Measurements from ENCODE around the gene TEX48.

DNA sequence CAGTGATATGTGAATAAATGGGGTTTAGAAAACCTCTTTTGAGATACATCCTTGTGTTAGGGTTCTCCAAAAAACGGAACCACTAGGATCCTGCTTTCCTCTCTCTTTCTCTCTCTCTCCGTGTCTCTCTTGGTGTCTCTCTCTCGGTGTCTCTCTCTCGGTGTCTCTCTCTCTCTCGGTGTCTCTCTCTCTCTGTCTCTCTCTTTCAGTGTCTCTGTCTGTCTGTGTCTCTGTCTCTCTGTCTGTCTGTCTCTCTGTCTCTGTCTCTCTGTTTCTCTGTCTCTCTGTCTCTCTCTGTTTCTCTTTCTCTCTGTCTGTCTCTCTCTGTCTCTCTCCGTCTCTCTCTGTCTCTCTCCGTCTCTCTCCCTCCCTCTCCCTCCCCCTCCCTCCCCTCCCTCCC, 7.8 kb upstream of the TEX48 start:
- no peak for TF ChIP-seq POLR2A (IDR thresholded peaks at IDR 0.05)
- TF ChIP-seq, protein P1, sequence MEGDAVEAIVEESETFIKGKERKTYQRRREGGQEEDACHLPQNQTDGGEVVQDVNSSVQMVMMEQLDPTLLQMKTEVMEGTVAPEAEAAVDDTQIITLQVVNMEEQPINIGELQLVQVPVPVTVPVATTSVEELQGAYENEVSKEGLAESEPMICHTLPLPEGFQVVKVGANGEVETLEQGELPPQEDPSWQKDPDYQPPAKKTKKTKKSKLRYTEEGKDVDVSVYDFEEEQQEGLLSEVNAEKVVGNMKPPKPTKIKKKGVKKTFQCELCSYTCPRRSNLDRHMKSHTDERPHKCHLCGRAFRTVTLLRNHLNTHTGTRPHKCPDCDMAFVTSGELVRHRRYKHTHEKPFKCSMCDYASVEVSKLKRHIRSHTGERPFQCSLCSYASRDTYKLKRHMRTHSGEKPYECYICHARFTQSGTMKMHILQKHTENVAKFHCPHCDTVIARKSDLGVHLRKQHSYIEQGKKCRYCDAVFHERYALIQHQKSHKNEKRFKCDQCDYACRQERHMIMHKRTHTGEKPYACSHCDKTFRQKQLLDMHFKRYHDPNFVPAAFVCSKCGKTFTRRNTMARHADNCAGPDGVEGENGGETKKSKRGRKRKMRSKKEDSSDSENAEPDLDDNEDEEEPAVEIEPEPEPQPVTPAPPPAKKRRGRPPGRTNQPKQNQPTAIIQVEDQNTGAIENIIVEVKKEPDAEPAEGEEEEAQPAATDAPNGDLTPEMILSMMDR (IDR thresholded peaks at IDR 0.05) = no peak

Measured in right lobe of liver (tissue), 4 donors.